Cortex of kidney (tissue), 1 donor: ENCODE data around the gene NLRP9.
"Not testable (repeated sequence)": the region's sequence is repeated elsewhere in the genome, so short reads cannot be mapped to it uniquely, and the experiment has no call there.

Experiments used
- DNase-seq: peaks from one replicate; lab custom pipeline; 2025; lab: John Stamatoyannopoulos, UW

NLRP9 gene

GRCh38 chr19:55738302-55738701 lies at the start of gene NLRP9:
Gene NLRP9, minus strand, starts transcription at chr19:55738402. Its CDS starts 28 bp downstream, at chr19:55738374.
- no peak for DNase-seq

GRCh38 chr19:55781112-55781511 lies 42.9 kb upstream of the NLRP9 start:
- no peak for DNase-seq

- no peak for DNase-seq
Measured at GRCh38 chr19:55778331-55778730, 40.1 kb upstream of the NLRP9 start.

DNA sequence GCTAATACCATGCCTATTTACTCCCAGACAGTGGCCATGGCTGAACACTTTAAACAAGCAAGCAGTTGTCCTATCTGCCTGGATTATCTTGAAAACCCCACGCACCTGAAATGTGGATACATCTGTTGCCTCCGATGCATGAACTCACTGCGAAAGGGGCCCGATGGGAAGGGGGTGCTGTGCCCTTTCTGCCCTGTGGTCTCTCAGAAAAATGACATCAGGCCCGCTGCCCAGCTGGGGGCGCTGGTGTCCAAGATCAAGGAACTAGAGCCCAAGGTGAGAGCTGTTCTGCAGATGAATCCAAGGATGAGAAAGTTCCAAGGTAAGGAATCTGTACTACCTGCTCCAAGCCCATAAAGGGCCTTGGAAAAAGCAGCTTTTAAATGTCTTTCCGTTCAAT lies 39.3 kb upstream of the NLRP9 start:
- no peak for DNase-seq

GRCh38 chr19:55769632-55770031 lies 31.4 kb upstream of the NLRP9 start:
- not testable (repeated sequence) for DNase-seq

GRCh38 chr19:55768818-55769217 lies 30.6 kb upstream of the NLRP9 start, which contains the start of gene RFPL4AL1:
Gene RFPL4AL1, plus strand, starts transcription at chr19:55769118. Its CDS starts 2,687 bp downstream, at chr19:55771805.
- not testable (repeated sequence) for DNase-seq

DNA sequence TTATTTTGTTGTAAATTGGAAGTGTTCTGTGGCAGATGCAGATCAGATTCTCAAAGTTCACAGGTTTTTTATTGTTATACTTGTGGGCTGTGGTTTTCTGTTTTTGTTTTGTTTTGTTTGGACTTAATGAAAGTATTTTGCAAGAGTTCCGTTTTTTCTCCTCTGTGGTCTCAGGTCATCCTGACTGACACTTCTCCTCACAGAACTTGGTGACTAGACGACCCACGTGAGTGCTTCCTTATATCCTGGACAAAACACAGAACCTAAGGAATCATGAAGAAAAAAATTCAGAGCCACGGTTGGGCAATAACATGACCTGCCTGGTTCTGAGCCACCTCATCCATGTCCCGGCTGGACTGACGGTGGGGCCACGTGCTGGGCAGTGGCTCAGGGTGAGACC lies 28.3 kb upstream of the NLRP9 start:
- no peak for DNase-seq

- not testable (repeated sequence) for DNase-seq
Measured at GRCh38 chr19:55758797-55759196, 20.6 kb upstream of the NLRP9 start, which contains the start of gene RFPL4A. Gene RFPL4A, plus strand, starts transcription at chr19:55759097. Its CDS starts 2,704 bp downstream, at chr19:55761801.

GRCh38 chr19:55756808-55757207 lies 18.6 kb upstream of the NLRP9 start:
- not testable (repeated sequence) for DNase-seq

DNA sequence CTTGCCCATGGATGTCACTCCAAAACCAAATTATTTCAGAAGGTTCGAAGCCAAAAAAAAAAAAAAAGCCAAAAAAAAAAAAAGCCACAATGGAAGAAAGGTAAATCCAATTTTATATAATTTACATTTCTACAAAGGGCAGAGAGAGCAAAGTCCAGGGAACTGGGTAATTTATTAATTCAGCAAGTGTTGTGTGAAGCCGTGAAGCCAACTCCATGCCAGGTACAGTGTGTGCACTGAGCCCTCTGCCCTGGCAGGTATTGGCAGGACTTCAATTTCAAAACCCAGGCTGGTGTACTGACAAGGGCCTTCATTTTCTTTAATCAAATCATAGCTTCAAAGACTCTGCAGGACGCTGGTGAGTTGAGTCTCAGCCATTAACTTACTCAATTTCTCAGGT lies 15.2 kb upstream of the NLRP9 start:
- DNase-seq = no peak

DNA sequence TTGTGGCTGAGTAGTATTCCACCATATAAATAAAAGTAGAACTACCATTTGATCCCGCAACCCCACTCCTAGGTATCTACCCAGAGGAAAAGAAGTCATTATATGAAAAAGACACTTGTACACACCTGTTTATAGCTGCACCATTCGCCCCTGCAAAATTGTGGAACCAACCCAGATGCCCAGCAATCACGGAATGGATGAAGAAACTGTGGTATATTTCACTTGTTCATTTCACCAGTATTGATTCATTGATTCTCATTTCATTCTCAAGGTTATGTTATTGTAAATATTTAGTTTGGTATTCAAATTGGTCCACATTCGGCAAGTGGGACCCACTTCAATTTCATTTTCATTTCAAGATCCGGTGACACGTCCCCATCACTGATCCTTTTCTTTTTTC lies 12.5 kb upstream of the NLRP9 start:
- no peak for DNase-seq

- not testable (repeated sequence) for DNase-seq
Measured at GRCh38 chr19:55730378-55730777, 7.8 kb downstream of the NLRP9 start.

DNA sequence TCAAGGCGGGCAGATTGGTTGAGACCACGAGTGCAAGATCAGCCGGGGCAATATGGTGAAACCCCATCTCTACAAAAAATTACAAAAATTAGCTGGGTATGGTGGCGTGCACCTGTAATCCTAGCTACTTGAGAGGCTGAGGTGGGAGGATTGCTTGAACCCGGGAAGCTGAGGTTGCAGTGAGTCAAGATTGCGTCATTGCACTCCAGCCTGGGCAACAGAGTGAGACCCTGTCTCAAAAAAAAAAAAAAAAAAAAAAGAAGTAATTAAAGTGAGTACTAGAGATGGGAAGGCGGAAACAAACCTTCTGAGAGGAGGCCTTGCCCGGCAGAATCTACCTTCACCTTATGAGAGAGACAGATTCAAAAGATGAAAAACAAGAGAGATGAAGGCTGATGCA lies 14.7 kb downstream of the NLRP9 start:
- no peak for DNase-seq

DNA sequence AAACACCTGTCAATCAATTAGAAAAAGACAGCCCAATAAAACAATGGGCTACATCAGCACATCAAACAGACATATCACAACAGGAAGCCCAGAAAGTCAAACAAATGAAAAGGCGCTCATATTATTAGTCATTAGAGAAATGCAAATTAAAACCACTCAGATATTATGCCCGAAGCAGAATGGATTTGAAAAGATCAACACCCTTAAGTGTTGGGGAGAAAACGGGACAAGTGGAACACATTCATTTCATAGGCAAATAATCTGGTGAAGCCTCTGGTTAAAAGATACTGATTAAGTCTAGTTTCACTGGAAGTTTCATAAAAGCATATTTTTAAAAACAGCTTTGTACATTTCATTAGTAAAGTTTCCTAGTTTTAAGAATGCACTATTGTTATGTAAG lies 17.4 kb downstream of the NLRP9 start:
- DNase-seq = no peak

- DNase-seq = no peak
Measured at GRCh38 chr19:55720214-55720746, 17.9 kb downstream of the NLRP9 start.

GRCh38 chr19:55717879-55718711 lies 20.1 kb downstream of the NLRP9 start:
- not testable (repeated sequence) for DNase-seq

DNA sequence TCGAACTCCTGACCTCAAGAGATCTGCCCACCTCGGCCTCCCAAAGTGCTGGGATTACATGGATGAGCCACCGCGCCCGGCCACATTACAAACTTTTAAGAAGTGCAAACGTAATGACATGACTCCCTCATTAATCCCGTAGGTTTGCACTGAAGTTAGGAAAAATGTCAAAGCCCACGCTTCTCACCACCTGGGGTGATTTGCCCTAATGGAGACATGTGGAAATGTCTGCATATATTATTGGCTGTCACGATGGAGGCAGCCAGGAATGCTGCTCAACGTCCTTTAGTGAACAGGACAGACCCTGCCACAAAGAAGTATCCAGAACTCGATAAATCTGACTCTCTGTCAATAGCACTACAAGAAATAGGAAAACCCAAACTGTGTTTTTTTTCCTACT lies 21.0 kb downstream of the NLRP9 start:
- DNase-seq = no peak

DNA sequence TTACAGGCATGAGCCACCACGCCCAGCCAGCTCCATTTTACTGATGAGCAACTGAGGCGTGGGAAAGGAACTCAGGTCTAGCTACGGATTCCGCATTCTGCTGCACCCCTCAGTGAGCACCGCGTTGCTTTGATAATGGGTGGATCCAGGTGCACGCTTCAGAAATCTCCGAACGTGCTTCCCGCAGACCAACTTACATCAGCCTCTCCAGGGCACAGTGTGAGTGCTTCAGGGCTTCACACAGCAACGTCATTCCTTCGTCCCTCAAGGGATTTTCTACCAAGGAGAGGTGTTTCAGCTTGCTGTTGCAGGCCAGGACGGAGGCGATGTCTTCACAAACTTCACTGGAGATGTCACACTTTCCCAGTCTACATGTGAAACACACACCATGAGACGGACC lies 21.7 kb downstream of the NLRP9 start:
- DNase-seq = no peak

GRCh38 chr19:55712804-55713631 lies 25.2 kb downstream of the NLRP9 start:
- DNase-seq = no peak

GRCh38 chr19:55711719-55712118 lies 26.5 kb downstream of the NLRP9 start:
- DNase-seq = no peak

DNA sequence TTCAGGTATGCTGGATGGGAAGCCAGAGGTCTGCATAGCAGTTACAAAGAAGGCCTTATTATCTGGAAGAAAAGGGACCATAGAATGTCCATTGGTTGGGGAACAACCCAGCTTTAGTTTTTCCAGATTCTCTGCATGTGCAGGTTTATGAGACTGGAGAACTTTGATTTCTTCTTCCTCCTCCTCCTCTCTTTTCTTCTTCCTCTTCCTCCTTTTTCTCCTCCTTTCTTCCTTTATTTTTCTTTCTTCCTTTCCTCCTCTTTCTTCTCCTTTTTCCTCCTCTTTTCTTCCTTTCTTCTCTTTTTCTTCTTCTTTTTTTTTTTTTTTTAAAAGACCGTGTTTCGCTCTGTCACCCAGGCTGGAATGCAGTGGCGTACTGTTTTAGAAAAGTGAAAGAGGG lies 32.2 kb downstream of the NLRP9 start:
- no peak for DNase-seq

DNA sequence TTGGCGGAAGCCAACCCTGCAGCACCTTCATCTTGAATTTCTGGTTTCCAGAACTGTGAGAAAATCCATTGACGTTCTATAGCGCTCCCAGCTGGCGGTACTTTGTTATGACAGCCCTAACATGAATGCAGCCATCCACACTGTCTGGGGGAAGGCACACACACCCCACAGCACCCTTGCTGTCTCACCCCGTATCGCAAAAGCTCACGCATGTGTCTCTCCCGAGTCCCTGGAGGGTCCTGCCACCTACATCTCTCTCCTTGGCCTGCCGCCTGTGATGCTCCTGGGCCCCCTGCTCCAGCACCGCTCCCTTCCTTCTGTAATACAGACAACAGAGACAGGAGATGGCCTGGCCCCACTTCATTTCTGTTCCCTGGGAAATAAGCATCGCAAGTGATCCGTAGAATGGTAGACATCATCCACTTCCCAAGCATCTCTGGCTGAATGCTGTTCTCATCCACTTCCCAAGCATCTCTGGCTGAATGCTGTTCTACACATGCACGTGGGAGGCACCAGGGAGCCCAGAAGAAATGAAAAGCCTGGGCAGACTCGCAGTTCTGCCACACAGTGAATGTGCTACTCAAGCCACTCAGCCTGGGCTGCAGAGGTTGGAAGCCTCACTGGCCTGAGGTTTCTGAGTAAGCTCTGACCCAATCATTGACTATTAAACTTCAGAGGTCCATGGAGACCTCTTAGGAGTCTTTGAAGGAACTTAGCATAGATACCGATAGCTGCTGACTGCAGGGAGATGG lies 33.5 kb downstream of the NLRP9 start:
- no peak for DNase-seq
